ENCODE measurements around the gene CAMK1. TPM values are rescaled to one million over a fixed set of nuclear protein-coding genes. Genes with fewer than 3 reads are reported as not detected.

Gene CAMK1
- total RNA-seq, 1 donor = 27.6 TPM

- TF ChIP-seq CTCF (IDR thresholded peaks at IDR 0.05; ENCODE audit: insufficient read depth, low read depth, low read length) = no peak
- no peak for DNase-seq (ENCODE audit: low read depth)
- H3K4me3 ChIP-seq (ENCODE audit: low read depth, low read length) = no peak overlapping the region
These were observed 36.4 kb upstream of the CAMK1 start for GRCh38 chr3:9806137-9806536.

GRCh38 chr3:9804996-9805395 is 35.2 kb upstream of the CAMK1 start:
- H3K4me3 ChIP-seq (ENCODE audit: low read depth, low read length) = no peak overlapping the region
- TF ChIP-seq CTCF (IDR thresholded peaks at IDR 0.05; ENCODE audit: insufficient read depth, low read depth, low read length) = no peak
- DNase-seq (ENCODE audit: low read depth) = no peak

- DNase-seq (ENCODE audit: low read depth) = no peak
- H3K4me3 ChIP-seq (ENCODE audit: low read depth, low read length) = no peak overlapping the region
- TF ChIP-seq CTCF (IDR thresholded peaks at IDR 0.05; ENCODE audit: insufficient read depth, low read depth, low read length) = no peak
These were observed 33.7 kb upstream of the CAMK1 start for GRCh38 chr3:9803494-9803893.

GRCh38 chr3:9800529-9800928 is 30.8 kb upstream of the CAMK1 start:
- TF ChIP-seq CTCF (IDR thresholded peaks at IDR 0.05; ENCODE audit: insufficient read depth, low read depth, low read length) = peak; percentile 15
- DNase-seq (ENCODE audit: low read depth) = no peak
- no peak overlapping the region for H3K4me3 ChIP-seq (ENCODE audit: low read depth, low read length)

GRCh38 chr3:9797196-9797945 is 27.6 kb upstream of the CAMK1 start:
- no peak for DNase-seq (ENCODE audit: low read depth)
- H3K4me3 ChIP-seq (ENCODE audit: low read depth, low read length) = no peak overlapping the region
- no peak for TF ChIP-seq CTCF (IDR thresholded peaks at IDR 0.05; ENCODE audit: insufficient read depth, low read depth, low read length)

- H3K4me3 ChIP-seq (ENCODE audit: low read depth, low read length) = no peak overlapping the region
- TF ChIP-seq CTCF (IDR thresholded peaks at IDR 0.05; ENCODE audit: insufficient read depth, low read depth, low read length) = no peak
- no peak for DNase-seq (ENCODE audit: low read depth)
These were observed 25.5 kb upstream of the CAMK1 start for GRCh38 chr3:9795207-9795606.

- TF ChIP-seq CTCF (IDR thresholded peaks at IDR 0.05; ENCODE audit: insufficient read depth, low read depth, low read length) = no peak
- no peak for DNase-seq (ENCODE audit: low read depth)
- no peak overlapping the region for H3K4me3 ChIP-seq (ENCODE audit: low read depth, low read length)
These were observed 24.7 kb upstream of the CAMK1 start for GRCh38 chr3:9794400-9794799.
